IPS DF 6.9 (cell line): ENCODE results near the gene ARHGAP45.

Experiments used
- DNase-seq: peaks from one replicate; pipeline ENCODE4 v3.0.0-alpha.2; 2013; ENCODE audit warnings: low read depth, low spot score
- H3K27ac ChIP-seq: one replicate; pipeline ENCODE4 v1.5.1; 2013; ENCODE audit warnings: low read length, control low read depth
- H3K27me3 ChIP-seq: 2 replicates; pipeline ENCODE4 v1.6.1; 2013; ENCODE audit warnings: mild to moderate bottlenecking, low read length; ENCODE audit not compliant: control insufficient read depth, insufficient read depth
- H3K36me3 ChIP-seq: 2 replicates; pipeline ENCODE4 v1.6.1; 2013; ENCODE audit warnings: low read length; ENCODE audit not compliant: control insufficient read depth, insufficient read depth
- H3K4me1 ChIP-seq: 2 replicates; pipeline ENCODE4 v1.6.1; 2013; ENCODE audit warnings: low read length; ENCODE audit not compliant: control insufficient read depth, insufficient read depth
- H3K4me3 ChIP-seq: 2 replicates; pipeline ENCODE4 v1.5.1; 2013; ENCODE audit warnings: mild to moderate bottlenecking, low read length
- H3K9me3 ChIP-seq: 2 replicates; pipeline ENCODE4 v1.6.1; 2013; ENCODE audit warnings: low read length, inconsistent platforms; ENCODE audit not compliant: control insufficient read depth, insufficient read depth
- WGBS: extraction: QIAGEN DNeasy Blood & Tissue Kit; methylation state at CpG from one replicate; pipeline ENCODE4 v1.1.7; 2013; ENCODE audit warnings: mixed read lengths, missing lambda C conversion rate; ENCODE audit not compliant: insufficient read length, insufficient coverage; 5-methylcytosine and 5-hydroxymethylcytosine counted together

Gene ARHGAP45

GRCh38 chr19:1047696-1048147 lies 19.2 kb upstream of the ARHGAP45 start:
- no peak overlapping the region for H3K27ac ChIP-seq
- no peaks in the 10 kb centered on the region for H3K9me3 ChIP-seq
- H3K4me1 ChIP-seq, result peaks cover 2% of the 10 kb centered on the region; the same call in 1 of the 2 replicates
- H3K4me3 ChIP-seq, result no peak overlapping the region
- no CpG with 5 or more reads among the region's 20 CpGs for WGBS
- H3K27me3 ChIP-seq, result no peaks in the 10 kb centered on the region
- H3K36me3 ChIP-seq, result peaks cover 9% of the 10 kb centered on the region; the same call in 1 of the 2 replicates
- DNase-seq, result no peak

GRCh38 chr19:1049106-1049505 lies 17.9 kb upstream of the ARHGAP45 start:
- Histone ChIP-seq H3K27ac (no peak overlapping the region), H3K27me3 (no peaks in the 10 kb centered on the region), H3K9me3 (no peaks in the 10 kb centered on the region), H3K36me3 (peaks cover 9% of the 10 kb centered on the region; the same call in 1 of the 2 replicates), H3K4me1 (peaks cover 2% of the 10 kb centered on the region; the same call in 1 of the 2 replicates), H3K4me3 (no peak overlapping the region)
- no CpG with 5 or more reads among the region's 17 CpGs for WGBS
- no peak for DNase-seq

GRCh38 chr19:1049800-1050199 lies 17.2 kb upstream of the ARHGAP45 start:
- Histone ChIP-seq H3K4me3 (no peak overlapping the region), H3K9me3 (no peaks in the 10 kb centered on the region), H3K27ac (no peak overlapping the region), H3K36me3 (peaks cover 9% of the 10 kb centered on the region; the same call in 1 of the 2 replicates), H3K27me3 (no peaks in the 10 kb centered on the region), H3K4me1 (no peaks in the 10 kb centered on the region; the same call in 1 of the 2 replicates)
- no peak for DNase-seq
- WGBS, result no CpG with 5 or more reads among the region's 11 CpGs

GRCh38 chr19:1050989-1051788 lies 15.8 kb upstream of the ARHGAP45 start:
- Histone ChIP-seq H3K4me1 (no peaks in the 10 kb centered on the region; the same call in 1 of the 2 replicates), H3K4me3 (no peak overlapping the region), H3K27me3 (no peaks in the 10 kb centered on the region), H3K9me3 (peaks cover 2% of the 10 kb centered on the region; the same call in 1 of the 2 replicates), H3K27ac (no peak overlapping the region), H3K36me3 (peaks cover 10% of the 10 kb centered on the region; the same call in 1 of the 2 replicates)
- WGBS, result no CpG with 5 or more reads among the region's 31 CpGs
- DNase-seq, result no peak

GRCh38 chr19:1051791-1052190 lies 15.2 kb upstream of the ARHGAP45 start:
- no CpG with 5 or more reads among the region's 17 CpGs for WGBS
- H3K9me3 ChIP-seq, result peaks cover 4% of the 10 kb centered on the region

GRCh38 chr19:1052349-1052975 lies 14.5 kb upstream of the ARHGAP45 start:
- Histone ChIP-seq H3K9me3 (peaks cover 9% of the 10 kb centered on the region), H3K27me3 (no peaks in the 10 kb centered on the region), H3K27ac (no peak overlapping the region), H3K4me3 (no peak overlapping the region), H3K36me3 (peaks cover 10% of the 10 kb centered on the region), H3K4me1 (no peaks in the 10 kb centered on the region)
- DNase-seq, result no peak
- 89% methylated on average over 1 of the region's 5 CpGs for WGBS

More at GRCh38 chr19:1051791-1052190, 15.2 kb upstream of the ARHGAP45 start:
- Histone ChIP-seq H3K4me3 (no peak overlapping the region), H3K4me1 (no peaks in the 10 kb centered on the region), H3K27ac (no peak overlapping the region), H3K36me3 (peaks cover 14% of the 10 kb centered on the region; the same call in 1 of the 2 replicates), H3K27me3 (no peaks in the 10 kb centered on the region)
- DNase-seq, result no peak

GRCh38 chr19:1053176-1054101 lies 13.5 kb upstream of the ARHGAP45 start:
- Histone ChIP-seq H3K27ac (no peak overlapping the region), H3K4me3 (no peak overlapping the region), H3K27me3 (no peaks in the 10 kb centered on the region), H3K36me3 (peaks cover 10% of the 10 kb centered on the region; the same call in 1 of the 2 replicates), H3K4me1 (no peaks in the 10 kb centered on the region), H3K9me3 (peaks cover 9% of the 10 kb centered on the region)
- WGBS, result no CpG with 5 or more reads among the region's 31 CpGs
- no peak for DNase-seq

GRCh38 chr19:1054102-1055027 lies 12.6 kb upstream of the ARHGAP45 start:
- no peak for DNase-seq
- Histone ChIP-seq H3K9me3 (peaks cover 12% of the 10 kb centered on the region), H3K4me1 (no peaks in the 10 kb centered on the region), H3K27ac (no peak overlapping the region), H3K27me3 (no peaks in the 10 kb centered on the region), H3K4me3 (no peak overlapping the region), H3K36me3 (peaks cover 13% of the 10 kb centered on the region; the same call in 1 of the 2 replicates)
- no CpG with 5 or more reads among the region's 28 CpGs for WGBS

- peaks cover 12% of the 10 kb centered on the region for H3K9me3 ChIP-seq
- WGBS, result no CpG with 5 or more reads among the region's 14 CpGs
- no peaks in the 10 kb centered on the region for H3K27me3 ChIP-seq
- no peak for DNase-seq
- H3K36me3 ChIP-seq, result peaks cover 13% of the 10 kb centered on the region; the same call in 1 of the 2 replicates
- H3K4me3 ChIP-seq, result no peak overlapping the region
- H3K27ac ChIP-seq, result no peak overlapping the region
- no peaks in the 10 kb centered on the region for H3K4me1 ChIP-seq
These were observed 11.9 kb upstream of the ARHGAP45 start for GRCh38 chr19:1055028-1055425.
